GM21447 (cell line): ENCODE results near the gene AP2S1.
"Not testable (repeated sequence)": the region's sequence is repeated elsewhere in the genome, so short reads cannot be mapped to it uniquely, and the experiment has no call there.

Experiments used
- ATAC-seq: cut with Tn5 transposase; IDR thresholded peaks from one replicate; pipeline ENCODE4 v1.9.1; 2021; ENCODE audit not compliant: unreplicated experiment

AP2S1 gene

GRCh38 chr19:46850228-46851203, at the start of gene AP2S1:
AP2S1 (minus strand) TSS chr19:46850846; CDS start chr19:46850766, 80 bp downstream.
- peak; percentile 93 for ATAC-seq

GRCh38 chr19:46900341-46900740, 49.7 kb upstream of the AP2S1 start:
- no peak for ATAC-seq

GRCh38 chr19:46898731-46899130, 48.1 kb upstream of the AP2S1 start:
- no peak for ATAC-seq

- ATAC-seq: no peak
These were observed 45.6 kb upstream of the AP2S1 start for GRCh38 chr19:46896076-46896794.

- no peak for ATAC-seq
These were observed 41.9 kb upstream of the AP2S1 start for GRCh38 chr19:46892252-46893179.

- no peak for ATAC-seq
These were observed 40.0 kb upstream of the AP2S1 start for GRCh38 chr19:46890423-46891170.

- no peak for ATAC-seq
These were observed 36.7 kb upstream of the AP2S1 start for GRCh38 chr19:46887240-46887782.

GRCh38 chr19:46886546-46887239, 36.0 kb upstream of the AP2S1 start:
- no peak for ATAC-seq

- ATAC-seq: no peak
These were observed 34.8 kb upstream of the AP2S1 start for GRCh38 chr19:46885411-46885810.

- ATAC-seq: not testable (repeated sequence)
These were observed 32.1 kb upstream of the AP2S1 start for GRCh38 chr19:46882751-46883150.

GRCh38 chr19:46882034-46882433, 31.4 kb upstream of the AP2S1 start:
- no peak for ATAC-seq

GRCh38 chr19:46881092-46881491, 30.4 kb upstream of the AP2S1 start:
- ATAC-seq: no peak

- no peak for ATAC-seq
These were observed 29.8 kb upstream of the AP2S1 start for GRCh38 chr19:46880431-46880830.

- no peak for ATAC-seq
These were observed 28.1 kb upstream of the AP2S1 start for GRCh38 chr19:46878613-46879375.

GRCh38 chr19:46875657-46876056, 25.0 kb upstream of the AP2S1 start:
- ATAC-seq: no peak

GRCh38 chr19:46875234-46875633, 24.6 kb upstream of the AP2S1 start:
- no peak for ATAC-seq

- ATAC-seq: no peak
These were observed 22.3 kb upstream of the AP2S1 start for GRCh38 chr19:46872967-46873366.

- not testable (repeated sequence) for ATAC-seq
These were observed 20.5 kb upstream of the AP2S1 start for GRCh38 chr19:46871173-46871572.
